Fibroblast of the aortic adventitia (primary cell): Measurements from ENCODE around the gene ANO5. TPM values are rescaled to one million over a fixed set of nuclear protein-coding genes. Genes with fewer than 3 reads are reported as not detected.
"Not testable (repeated sequence)": the region's sequence is repeated elsewhere in the genome, so short reads cannot be mapped to it uniquely, and the experiment has no call there.

Experiments
- DNase-seq: peaks from one replicate; pipeline ENCODE4 v3.0.0-alpha.2; 2010; ENCODE audit warnings: low read depth
- H3K4me3 ChIP-seq: 2 replicates; pipeline ENCODE4 v1.5.1; 2011; ENCODE audit warnings: low read depth, mild to moderate bottlenecking, control low read depth, low read length, moderate library complexity
- total RNA-seq: library from RNA; depleted of rRNA; stranded (reverse); fragments of >200 nt; gene quantifications from 2 replicates; pipeline ENCODE4 v1.2.3, GENCODE V29; 2012; ENCODE audit warnings: low replicate concordance
- TF ChIP-seq, protein P1 (sequence below): IDR thresholded peaks from 2 replicates; pipeline ENCODE4 v1.5.1; 2011; ENCODE audit warnings: mild to moderate bottlenecking, low read length, control low read depth, inconsistent platforms; ENCODE audit not compliant: insufficient read depth

Gene ANO5
- total RNA-seq, 1 donor: not detected

DNA sequence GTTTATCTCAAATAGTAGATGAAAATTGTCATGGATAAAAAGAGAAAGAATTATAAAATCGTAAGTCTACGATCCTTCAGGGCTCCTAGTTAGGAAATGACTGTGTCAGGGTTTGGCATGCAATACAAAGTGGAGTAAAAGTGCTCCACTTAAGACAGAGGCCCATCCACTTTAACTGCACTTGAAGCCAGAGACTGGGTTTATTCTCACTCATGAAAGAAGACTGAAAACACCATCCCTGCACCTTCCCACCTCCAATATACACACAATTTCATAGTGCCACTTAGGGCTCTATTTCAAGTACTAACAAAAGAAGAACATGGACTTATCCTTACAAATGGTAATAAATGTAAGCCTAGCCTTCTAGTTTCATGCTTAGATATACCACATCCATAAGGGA is 70.7 kb downstream of the ANO5 start:
- TF ChIP-seq, protein P1, sequence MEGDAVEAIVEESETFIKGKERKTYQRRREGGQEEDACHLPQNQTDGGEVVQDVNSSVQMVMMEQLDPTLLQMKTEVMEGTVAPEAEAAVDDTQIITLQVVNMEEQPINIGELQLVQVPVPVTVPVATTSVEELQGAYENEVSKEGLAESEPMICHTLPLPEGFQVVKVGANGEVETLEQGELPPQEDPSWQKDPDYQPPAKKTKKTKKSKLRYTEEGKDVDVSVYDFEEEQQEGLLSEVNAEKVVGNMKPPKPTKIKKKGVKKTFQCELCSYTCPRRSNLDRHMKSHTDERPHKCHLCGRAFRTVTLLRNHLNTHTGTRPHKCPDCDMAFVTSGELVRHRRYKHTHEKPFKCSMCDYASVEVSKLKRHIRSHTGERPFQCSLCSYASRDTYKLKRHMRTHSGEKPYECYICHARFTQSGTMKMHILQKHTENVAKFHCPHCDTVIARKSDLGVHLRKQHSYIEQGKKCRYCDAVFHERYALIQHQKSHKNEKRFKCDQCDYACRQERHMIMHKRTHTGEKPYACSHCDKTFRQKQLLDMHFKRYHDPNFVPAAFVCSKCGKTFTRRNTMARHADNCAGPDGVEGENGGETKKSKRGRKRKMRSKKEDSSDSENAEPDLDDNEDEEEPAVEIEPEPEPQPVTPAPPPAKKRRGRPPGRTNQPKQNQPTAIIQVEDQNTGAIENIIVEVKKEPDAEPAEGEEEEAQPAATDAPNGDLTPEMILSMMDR: no peak
- no peak for DNase-seq
- H3K4me3 ChIP-seq: no peak overlapping the region

DNA sequence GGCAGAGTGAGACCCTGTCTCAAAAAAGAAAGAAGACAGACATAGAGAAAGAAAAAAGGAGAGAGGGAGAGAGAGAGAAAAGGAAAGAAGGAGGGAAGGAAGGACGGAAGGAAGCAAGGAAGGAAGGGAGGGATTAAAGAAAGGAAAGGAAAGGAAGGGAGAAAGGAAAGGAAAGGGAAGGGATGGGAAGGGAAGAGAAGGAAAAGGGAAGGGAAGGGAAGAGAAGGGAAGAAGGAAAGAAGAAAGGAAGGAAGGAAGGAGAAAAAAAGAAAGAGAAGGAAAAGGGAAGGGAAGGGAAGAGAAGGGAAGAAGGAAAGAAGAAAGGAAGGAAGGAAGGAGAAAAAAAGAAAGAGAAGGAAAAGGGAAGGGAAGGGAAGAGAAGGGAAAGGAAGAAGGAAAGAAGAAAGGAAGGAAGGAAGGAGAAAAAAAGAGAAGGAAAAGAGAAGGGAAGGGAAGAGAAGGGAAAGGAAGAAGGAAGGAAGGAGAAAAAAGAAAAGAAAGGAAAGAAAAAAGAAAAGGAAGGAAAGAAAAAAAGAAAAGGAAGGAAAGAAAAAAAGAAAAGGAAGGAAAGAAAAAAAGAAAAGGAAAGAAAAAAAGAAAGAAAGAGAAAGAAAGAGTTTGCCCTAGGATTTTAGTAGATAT is 76.2 kb downstream of the ANO5 start:
- H3K4me3 ChIP-seq, DNase-seq: not testable (repeated sequence)

DNA sequence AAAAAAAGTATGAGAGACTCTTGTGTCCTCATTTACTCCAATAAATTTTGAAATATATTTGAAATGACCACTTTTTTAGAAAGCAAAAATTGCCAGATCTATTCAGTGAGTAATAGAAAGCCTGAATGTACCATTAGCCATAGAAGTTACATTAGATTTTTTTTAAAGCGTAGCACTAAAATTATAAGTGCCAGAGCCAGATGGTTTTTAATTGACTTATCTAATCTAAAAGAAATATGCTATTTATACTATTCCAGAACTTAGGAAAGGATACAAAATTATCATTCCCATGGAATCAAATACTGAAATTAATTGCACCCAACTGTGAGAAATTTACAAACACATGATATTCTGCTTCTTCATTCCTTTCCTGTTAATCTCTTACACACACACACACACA is 80.9 kb downstream of the ANO5 start:
- DNase-seq: no peak
- TF ChIP-seq, protein P1: no peak
- H3K4me3 ChIP-seq: no peak overlapping the region

DNA sequence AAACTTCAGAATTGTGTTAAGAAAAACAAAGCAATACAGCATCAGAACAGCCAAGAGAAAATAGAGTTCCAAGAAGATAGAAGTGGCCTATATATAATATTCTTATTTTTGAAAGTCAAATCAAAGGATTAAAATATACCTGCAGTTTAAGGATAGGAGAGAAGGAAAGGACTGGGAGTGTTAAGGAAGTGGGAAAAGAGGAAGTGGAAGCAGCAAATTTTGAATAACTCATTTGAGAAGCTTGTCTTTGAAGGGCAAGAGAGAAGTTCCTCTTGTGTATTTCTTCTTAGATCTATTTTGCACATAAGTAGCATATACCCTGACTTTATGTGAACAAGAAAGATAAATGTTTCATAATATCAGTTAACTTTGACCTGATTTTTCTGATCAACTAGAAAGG is 82.7 kb downstream of the ANO5 start:
- TF ChIP-seq, protein P1: no peak
- no peak overlapping the region for H3K4me3 ChIP-seq
- no peak for DNase-seq

DNA sequence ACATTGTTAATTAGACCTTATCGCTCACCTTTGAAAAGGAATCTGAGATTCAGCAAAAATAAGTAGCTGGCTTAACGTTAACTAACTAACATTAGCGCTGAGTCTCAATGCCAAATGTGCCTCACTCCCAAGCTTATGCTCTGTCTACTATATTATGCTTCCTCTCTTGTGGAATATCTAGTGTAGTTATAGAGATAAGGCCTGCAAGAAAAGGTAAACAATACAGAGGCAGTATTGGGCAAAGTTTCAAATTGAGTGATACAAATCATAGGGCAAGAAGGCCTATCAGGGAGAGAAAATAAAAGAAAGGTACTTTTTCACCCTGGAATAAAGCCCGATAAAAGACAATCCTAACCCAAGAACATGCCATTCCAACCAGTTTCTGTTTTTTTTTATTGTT is 83.7 kb downstream of the ANO5 start:
- TF ChIP-seq, protein P1: no peak
- no peak for DNase-seq
- no peak overlapping the region for H3K4me3 ChIP-seq

DNA sequence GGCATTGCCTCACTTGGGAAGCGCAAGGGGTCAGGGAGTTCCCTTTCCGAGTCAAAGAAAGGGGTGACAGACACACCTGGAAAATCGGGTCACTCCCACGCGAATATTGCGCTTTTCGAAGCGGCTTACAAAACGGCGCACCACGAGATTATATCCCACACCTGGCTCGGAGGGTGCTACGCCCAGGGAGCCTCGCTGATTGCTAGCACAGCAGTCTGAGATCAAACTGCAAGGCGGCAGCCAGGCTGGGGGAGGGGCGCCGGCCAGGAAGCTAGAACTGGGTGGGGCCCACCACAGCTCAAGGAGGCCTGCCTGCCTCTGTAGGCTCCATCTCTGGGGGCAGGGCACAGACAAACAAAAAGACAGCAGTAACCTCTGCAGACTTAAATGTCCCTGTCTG is 92.1 kb downstream of the ANO5 start:
- not testable (repeated sequence) for H3K4me3 ChIP-seq, DNase-seq

DNA sequence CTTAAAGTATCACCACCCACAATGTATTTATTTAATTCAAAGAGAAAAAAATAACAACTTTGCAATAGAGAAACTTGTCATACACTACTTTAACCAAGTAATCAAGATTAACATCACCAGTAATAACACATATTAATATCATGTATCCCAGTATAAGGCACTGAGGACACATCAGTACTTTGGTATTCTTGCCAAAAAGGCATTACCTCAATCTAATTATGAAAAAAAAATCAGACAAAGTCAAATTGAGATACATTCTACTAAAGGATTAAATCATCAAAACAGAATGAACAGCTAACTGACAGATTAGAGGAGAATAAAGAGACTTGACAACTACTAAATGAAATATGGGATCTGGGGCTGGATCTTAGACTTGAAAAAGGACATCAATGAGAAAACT is 109.5 kb downstream of the ANO5 start:
- DNase-seq: no peak
- TF ChIP-seq, protein P1: no peak
- no peak overlapping the region for H3K4me3 ChIP-seq

DNA sequence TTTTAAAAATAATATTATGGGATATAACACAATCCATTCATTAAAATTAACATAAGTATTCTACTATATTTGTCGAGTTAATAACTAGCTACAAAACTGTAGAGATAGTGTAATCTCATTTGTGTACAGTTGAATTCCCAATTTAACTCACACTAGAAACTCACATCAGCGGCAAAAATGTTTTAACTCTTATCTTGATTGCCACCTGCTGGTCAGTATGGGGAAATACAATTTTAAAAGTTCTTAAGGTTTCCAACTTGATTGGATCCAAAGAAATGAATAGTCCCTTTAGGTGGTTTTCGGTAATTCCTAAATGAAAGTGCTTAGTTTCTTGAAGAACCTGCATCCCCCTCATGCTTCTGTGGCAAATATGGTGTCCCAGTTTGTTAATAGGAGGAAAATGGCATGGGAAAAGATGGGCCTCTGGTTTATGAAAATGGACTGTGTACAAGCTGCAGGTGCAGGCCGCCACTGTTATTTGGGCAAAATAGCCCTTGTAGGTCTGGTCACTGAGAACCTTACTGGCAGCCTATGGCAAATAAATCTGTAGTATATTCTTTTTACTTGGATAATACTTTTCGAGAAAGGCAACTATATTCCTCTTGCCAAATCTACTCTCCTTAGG is 111.6 kb downstream of the ANO5 start:
- DNase-seq: peak; percentile 49
- no peak overlapping the region for H3K4me3 ChIP-seq
- TF ChIP-seq, protein P1: peak; percentile 51
